IMR-90 (cell line): Measurements from ENCODE around the gene DHCR7. TPM values are rescaled to one million over a fixed set of nuclear protein-coding genes. Genes with fewer than 3 reads are reported as not detected.

Experiments
- ATAC-seq: fragments of 200-7000 bp; cut with Tn5 transposase; 2 replicates; pipeline ENCODE4 v1.9.1; 2020; ENCODE audit warnings: low read depth, mild to moderate bottlenecking, moderate library complexity
- BruUV-seq: library from RNA; stranded (reverse); fragments of 400-500 nt; replicated peaks from 2 replicates; lab custom pipeline; 2021; lab: Mats Ljungman, UMichigan
- CTCF ChIA-PET: fragments of 300-600 bp; formaldehyde crosslinking; extraction: SDS; loops from one replicate; lab custom pipeline; 2021; ENCODE audit warnings: antibody characterized with exemption; lab: Yijun Ruan, JAX
- POLR2A ChIA-PET: fragments of 300-600 bp; sonication (Branson Sonifier 250); formaldehyde crosslinking; loops from one replicate; lab custom pipeline; 2022; ENCODE audit warnings: antibody characterized with exemption; ENCODE audit not compliant: unreplicated experiment; lab: Charles Lee
- DNase-seq: peaks from one replicate; pipeline ENCODE4 v3.0.0; 2013
- H2AFZ ChIP-seq: replicated peaks from 2 replicates; pipeline ENCODE3; 2013; ENCODE audit warnings: low read length, mild to moderate bottlenecking; ENCODE audit not compliant: poor library complexity
- H2AK5ac ChIP-seq: 2 replicates; pipeline ENCODE4 v1.6.1; 2013; ENCODE audit warnings: low read depth, low read length, inconsistent platforms
- H2AK9ac ChIP-seq: replicated peaks from 2 replicates; pipeline ENCODE3; 2013; ENCODE audit warnings: mild to moderate bottlenecking, low read depth, low read length, moderate library complexity; ENCODE audit not compliant: poor library complexity
- H2BK120ac ChIP-seq: 2 replicates; pipeline ENCODE4 v1.6.1; 2013; ENCODE audit warnings: low read depth, low read length, inconsistent platforms
- H2BK15ac ChIP-seq: 3 replicates; pipeline ENCODE4 v1.6.1; 2013; ENCODE audit warnings: low read depth, low read length, inconsistent platforms
- H2BK20ac ChIP-seq: 2 replicates; pipeline ENCODE4 v1.6.1; 2013; ENCODE audit warnings: low read depth, mild to moderate bottlenecking, inconsistent platforms, low read length, moderate library complexity
- H2BK5ac ChIP-seq: 2 replicates; pipeline ENCODE4 v1.6.1; 2013; ENCODE audit warnings: mild to moderate bottlenecking, low read depth, low read length, inconsistent platforms; ENCODE audit not compliant: poor library complexity, severe bottlenecking
- H3K14ac ChIP-seq: replicated peaks from 2 replicates; pipeline ENCODE4 v1.6.1; 2013; ENCODE audit warnings: low read depth, low read length, inconsistent platforms
- H3K18ac ChIP-seq: 2 replicates; pipeline ENCODE4 v1.6.1; 2013; ENCODE audit warnings: low read depth, low read length, control low read depth
- H3K23ac ChIP-seq: 2 replicates; pipeline ENCODE4 v1.6.1; 2013; ENCODE audit warnings: low read depth, low read length, inconsistent platforms
- H3K27ac ChIP-seq: 2 replicates; pipeline ENCODE4 v1.5.1; 2013; ENCODE audit warnings: mild to moderate bottlenecking, control low read depth, low read length; ENCODE audit not compliant: insufficient read depth
- H3K27me3 ChIP-seq: 2 replicates; pipeline ENCODE4 v1.6.1; 2013; ENCODE audit warnings: low read length; ENCODE audit not compliant: control insufficient read depth, insufficient read depth
- H3K36me3 ChIP-seq: 2 replicates; pipeline ENCODE4 v1.6.1; 2013; ENCODE audit warnings: low read length, mixed read lengths; ENCODE audit not compliant: control insufficient read depth, insufficient read depth
- H3K4ac ChIP-seq: 2 replicates; pipeline ENCODE4 v1.6.1; 2013; ENCODE audit warnings: low read depth, low read length, inconsistent platforms
- H3K4me1 ChIP-seq: 2 replicates; pipeline ENCODE4 v1.6.1; 2013; ENCODE audit warnings: low read length, mixed read lengths; ENCODE audit not compliant: control insufficient read depth, insufficient read depth
- H3K4me2 ChIP-seq: 2 replicates; pipeline ENCODE4 v1.6.1; 2013; ENCODE audit warnings: low read depth, mild to moderate bottlenecking, control low read depth, low read length, moderate library complexity
- H3K4me3 ChIP-seq: 2 replicates; pipeline ENCODE4 v1.5.1; 2013; ENCODE audit warnings: low read depth, mild to moderate bottlenecking, control low read depth, low read length, moderate library complexity; ENCODE audit not compliant: insufficient read depth
- H3K56ac ChIP-seq: 2 replicates; pipeline ENCODE4 v1.6.1; 2013; ENCODE audit warnings: low read length, inconsistent platforms; ENCODE audit not compliant: insufficient read depth; ENCODE audit errors: extremely low read depth
- H3K79me1 ChIP-seq, 2 experiments: 2 replicates each; pipeline ENCODE4 v1.6.1; 2013; ENCODE audit warnings: low read length in 2 of 2, inconsistent platforms in 1 of 2, low read depth in 1 of 2
- H3K9ac ChIP-seq: 2 replicates; pipeline ENCODE4 v1.6.1; 2013; ENCODE audit warnings: low read depth, low read length, control low read depth
- H3K9me1 ChIP-seq: 2 replicates; pipeline ENCODE4 v1.6.1; 2013; ENCODE audit warnings: low read length, inconsistent platforms; ENCODE audit not compliant: insufficient read depth
- H3K9me3 ChIP-seq: 2 replicates; pipeline ENCODE4 v1.6.1; 2013; ENCODE audit warnings: low read length; ENCODE audit not compliant: control insufficient read depth, insufficient read depth
- H4K20me1 ChIP-seq: 2 replicates; pipeline ENCODE4 v1.6.1; 2013; ENCODE audit warnings: low read length, inconsistent platforms; ENCODE audit not compliant: insufficient read depth
- H4K5ac ChIP-seq: 2 replicates; pipeline ENCODE4 v1.6.1; 2013; ENCODE audit warnings: mild to moderate bottlenecking, low read depth, low read length, control low read depth
- H4K8ac ChIP-seq, 2 experiments: 2 replicates each; pipeline ENCODE4 v1.6.1; 2013; ENCODE audit warnings: low read depth in 2 of 2, low read length in 2 of 2, control low read depth in 1 of 2, inconsistent platforms in 1 of 2
- H4K91ac ChIP-seq: 2 replicates; pipeline ENCODE4 v1.6.1; 2013; ENCODE audit warnings: low read depth, low read length, inconsistent platforms; ENCODE audit not compliant: insufficient read depth
- BHLHE40 ChIP-seq: fragments of 150-350 bp; IDR thresholded peaks from 2 replicates; pipeline ENCODE4 v1.6.1; 2016; ENCODE audit warnings: mild to moderate bottlenecking, low read depth, low read length
- CEBPB ChIP-seq: IDR thresholded peaks from 2 replicates; pipeline ENCODE4 v1.6.1; 2012; ENCODE audit warnings: low read depth, low read length, improper control_type of control experiment
- CHD1 ChIP-seq: IDR thresholded peaks from 2 replicates; pipeline ENCODE4 v1.6.1; 2012; ENCODE audit warnings: low read depth, low read length, improper control_type of control experiment
- ELK1 ChIP-seq: fragments of 150-350 bp; IDR thresholded peaks from 2 replicates; pipeline ENCODE4 v1.6.1; 2016; ENCODE audit warnings: low read depth, mild to moderate bottlenecking, low read length, moderate library complexity, borderline replicate concordance
- FOS ChIP-seq: fragments of 150-350 bp; IDR thresholded peaks from 2 replicates; pipeline ENCODE4 v1.6.1; 2016; ENCODE audit warnings: low read depth, low read length
- MXI1 ChIP-seq: IDR thresholded peaks from 2 replicates; pipeline ENCODE4 v1.6.1; 2012; ENCODE audit warnings: low read depth, mild to moderate bottlenecking, low read length, moderate library complexity, borderline replicate concordance
- NFE2L2 ChIP-seq: fragments of 150-350 bp; IDR thresholded peaks from 2 replicates; pipeline ENCODE4 v1.6.1; 2016; ENCODE audit warnings: low read depth, mild to moderate bottlenecking, low read length
- POLR2A ChIP-seq: IDR thresholded peaks from 2 replicates; pipeline ENCODE4 v1.6.1; 2012; ENCODE audit warnings: mild to moderate bottlenecking, low read depth, low read length
- RAD21 ChIP-seq: IDR thresholded peaks from 2 replicates; pipeline ENCODE4 v1.6.1; 2012; ENCODE audit warnings: low read length, improper control_type of control experiment
- SMC3 ChIP-seq: fragments of 150-350 bp; IDR thresholded peaks from 2 replicates; pipeline ENCODE4 v1.6.1; 2016; ENCODE audit warnings: low read depth, mild to moderate bottlenecking, antibody characterized with exemption, low read length, moderate library complexity
- USF2 ChIP-seq: fragments of 150-350 bp; IDR thresholded peaks from 2 replicates; pipeline ENCODE4 v1.6.1; 2017; ENCODE audit warnings: mild to moderate bottlenecking, antibody characterized with exemption, low read length, low read depth
- WGBS, 2 experiments: methylation state at CpG; one replicate each; pipeline versions ENCODE4 v1.1.5 to v1.1.7; 2013; ENCODE audit warnings: missing lambda C conversion rate in 2 of 2; ENCODE audit not compliant: insufficient read length in 1 of 2; ENCODE audit errors: extremely low coverage in 2 of 2; 5-methylcytosine and 5-hydroxymethylcytosine counted together
- dilution Hi-C: fragments of 300-500 bp; cut with HindIII; formaldehyde crosslinking; loops from one replicate; pipeline ENCODE4 v1.14.3; 2018; ENCODE audit warnings: low sequenced_read_pairs; ENCODE audit not compliant: unreplicated experiment
- in situ Hi-C: fragments of 300-500 bp; cut with MboI; formaldehyde crosslinking; loops from 3 replicates; pipeline ENCODE4 v1.14.3; 2019; ENCODE audit warnings: low sequenced_read_pairs, inconsistent platforms, mixed read lengths
- intact Hi-C: fragments of 100-400 bp; cut with micrococcal nuclease; formaldehyde crosslinking; loops from 2 replicates; pipeline ENCODE4 v1.10.0; 2022
- polyA plus RNA-seq, 3 experiments: library from polyadenylated mRNA; depleted of rRNA; stranded (reverse); fragments of >200 nt; gene quantifications; 2 replicates each; pipeline ENCODE4 v1.2.3, GENCODE V29; 2012; ENCODE audit warnings: low replicate concordance in 1 of 3
- total RNA-seq: library from RNA; depleted of rRNA; stranded (reverse); fragments of >200 nt; gene quantifications from 2 replicates; pipeline ENCODE4 v1.2.3, GENCODE V29; 2012

The DHCR7 gene
- total and polyA plus RNA-seq, 2 of the 4 experiments (the other 2 are of a cell fraction) = 22.0 to 43.3 TPM

GRCh38 chr11:71466358-71466757, 18.2 kb upstream of the DHCR7 start:
- Histone ChIP-seq H4K5ac (no peak overlapping the region), H3K9me1 (no peaks in the 10 kb centered on the region), H3K79me1 (no peaks in the 10 kb centered on the region; a peak in 1 of 4 replicates), H3K4me2 (no peak overlapping the region), H3K9me3 (no peaks in the 10 kb centered on the region), H2BK120ac (no peak overlapping the region), H2BK5ac (no peak overlapping the region), H4K91ac (no peak overlapping the region), H2BK15ac (no peak overlapping the region), H3K27ac (no peak overlapping the region), H3K14ac (no peak overlapping the region), H2AFZ (no peak overlapping the region), H3K9ac (no peak overlapping the region), H3K4me1 (no peaks in the 10 kb centered on the region), H3K18ac (no peak overlapping the region), H3K23ac (no peak overlapping the region), H3K36me3 (peaks cover 34% of the 10 kb centered on the region), H2AK9ac (no peak overlapping the region), H3K27me3 (no peaks in the 10 kb centered on the region), H2BK20ac (no peak overlapping the region), H3K56ac (no peak overlapping the region), H2AK5ac (no peak overlapping the region), H4K20me1 (no peaks in the 10 kb centered on the region), H4K8ac (no peak overlapping the region), H3K4ac (no peak overlapping the region), H3K4me3 (no peak overlapping the region)
- dilution Hi-C loops (no loop called here), intact Hi-C loops (no loop called here), in situ Hi-C loops (no loop called here)
- POLR2A ChIA-PET = no interaction called here
- no peak for ATAC-seq
- 97% methylated on average over 5 of the region's 9 CpGs; no CpG with 5 or more reads in 1 of the 2 experiments for WGBS, 2 experiments
- TF ChIP-seq ELK1 = no peak
- no peak for TF ChIP-seq POLR2A
- no peak for TF ChIP-seq BHLHE40
- TF ChIP-seq CHD1 = no peak
- TF ChIP-seq MXI1 = no peak
- TF ChIP-seq NFE2L2 = no peak
- TF ChIP-seq FOS = no peak
- no peak for TF ChIP-seq RAD21
- TF ChIP-seq USF2 = no peak
- no peak for TF ChIP-seq SMC3
- no peak for TF ChIP-seq CEBPB
- no peak for DNase-seq
- no TSS peak for BruUV-seq
- CTCF ChIA-PET = no interaction called here
